Astrocyte of the cerebellum (primary cell): ENCODE results near the gene CAMTA2.
A peak's percentile ranks its signal among the peaks of the same experiment; 100 is the strongest.

ENCODE experiments used
- DNase-seq: peaks from one replicate; pipeline ENCODE4 v3.0.0-alpha.2; 2011; ENCODE audit warnings: low read depth
- H3K4me3 ChIP-seq: 2 replicates; pipeline ENCODE4 v1.5.1; 2011; ENCODE audit warnings: mild to moderate bottlenecking, low read depth, low read length, moderate library complexity
- CTCF ChIP-seq: IDR thresholded peaks from 2 replicates; pipeline ENCODE4 v1.5.1; 2012; ENCODE audit warnings: low read length, low read depth, moderate library complexity, mild to moderate bottlenecking; ENCODE audit errors: missing control alignments
- in situ Hi-C: cut with HindIII; loops from 2 replicates; pipeline ENCODE4 v1.10.0; 2017; ENCODE audit warnings: low sequenced_read_pairs

The CAMTA2 gene

GRCh38 chr17:4959261-4959965, 28.1 kb downstream of the CAMTA2 start:
- TF ChIP-seq CTCF: no peak

GRCh38 chr17:4958102-4958501, 29.4 kb downstream of the CAMTA2 start:
- H3K4me3 ChIP-seq: no peak overlapping the region
- in situ Hi-C loops: no loop called here
- DNase-seq: no peak
- TF ChIP-seq CTCF: no peak

More at GRCh38 chr17:4959261-4959965, 28.1 kb downstream of the CAMTA2 start:
- H3K4me3 ChIP-seq: no peak overlapping the region
- in situ Hi-C loops: no loop called here
- DNase-seq: no peak

- in situ Hi-C loops: no loop called here
- peak; percentile 6 for TF ChIP-seq CTCF
- no peak for DNase-seq
- no peak overlapping the region for H3K4me3 ChIP-seq
These were observed 30.9 kb downstream of the CAMTA2 start for GRCh38 chr17:4956493-4957061.

- H3K4me3 ChIP-seq: no peak overlapping the region
- no peak for TF ChIP-seq CTCF
- in situ Hi-C loops: no loop called here
- DNase-seq: no peak
These were observed 32.4 kb downstream of the CAMTA2 start for GRCh38 chr17:4955091-4955490.

- in situ Hi-C loops: no loop called here
- no peak overlapping the region for H3K4me3 ChIP-seq
- peak; percentile 54 for DNase-seq
- no peak for TF ChIP-seq CTCF
These were observed 34.0 kb downstream of the CAMTA2 start for GRCh38 chr17:4953451-4953961.

- DNase-seq: no peak
- no peak for TF ChIP-seq CTCF
- in situ Hi-C loops: no loop called here
- H3K4me3 ChIP-seq: no peak overlapping the region
These were observed 36.0 kb downstream of the CAMTA2 start for GRCh38 chr17:4951486-4951885.
